Ishikawa (cell line): Measurements from ENCODE around the gene ATOX1.

Source experiments
- CEBPB ChIP-seq: IDR thresholded peaks from 2 replicates; pipeline ENCODE4 v1.6.1; 2012
- CREB1 ChIP-seq: IDR thresholded peaks from 2 replicates; pipeline ENCODE4 v1.6.1; 2012; ENCODE audit warnings: low read depth
- EGR1 ChIP-seq: IDR thresholded peaks from 2 replicates; pipeline ENCODE4 v1.6.1; 2012
- EP300 ChIP-seq: IDR thresholded peaks from 2 replicates; pipeline ENCODE4 v1.6.1; 2012; ENCODE audit warnings: borderline replicate concordance
- FOXM1 ChIP-seq: IDR thresholded peaks from 2 replicates; pipeline ENCODE4 v1.6.1; 2012; ENCODE audit warnings: low read depth, borderline replicate concordance
- NFIC ChIP-seq: IDR thresholded peaks from 2 replicates; pipeline ENCODE4 v1.6.1; 2012
- RAD21 ChIP-seq: IDR thresholded peaks from 2 replicates; pipeline ENCODE4 v1.6.1; 2012; ENCODE audit warnings: low read depth
- TAF1 ChIP-seq: IDR thresholded peaks from 2 replicates; pipeline ENCODE4 v1.6.1; 2012; ENCODE audit warnings: low read depth, mild to moderate bottlenecking
- TCF12 ChIP-seq: IDR thresholded peaks from 2 replicates; pipeline ENCODE4 v1.6.1; 2012; ENCODE audit warnings: low read depth
- TEAD4 ChIP-seq: IDR thresholded peaks from 2 replicates; pipeline ENCODE4 v1.6.1; 2012
- YY1 ChIP-seq: IDR thresholded peaks from 2 replicates; pipeline ENCODE4 v1.6.1; 2012; ENCODE audit warnings: low read depth
- ZBTB7A ChIP-seq: IDR thresholded peaks from 2 replicates; pipeline ENCODE4 v1.6.1; 2012; ENCODE audit warnings: low read depth
- TF ChIP-seq, protein P1 (sequence below): IDR thresholded peaks from 2 replicates; pipeline ENCODE4 v1.6.1; 2012
- TF ChIP-seq, protein P2 (sequence below): IDR thresholded peaks from 2 replicates; pipeline ENCODE4 v1.6.1; 2012; ENCODE audit warnings: low read depth, mild to moderate bottlenecking
- TF ChIP-seq, protein P3 (sequence below): IDR thresholded peaks from 2 replicates; pipeline ENCODE4 v1.6.1; 2012

The ATOX1 gene

DNA sequence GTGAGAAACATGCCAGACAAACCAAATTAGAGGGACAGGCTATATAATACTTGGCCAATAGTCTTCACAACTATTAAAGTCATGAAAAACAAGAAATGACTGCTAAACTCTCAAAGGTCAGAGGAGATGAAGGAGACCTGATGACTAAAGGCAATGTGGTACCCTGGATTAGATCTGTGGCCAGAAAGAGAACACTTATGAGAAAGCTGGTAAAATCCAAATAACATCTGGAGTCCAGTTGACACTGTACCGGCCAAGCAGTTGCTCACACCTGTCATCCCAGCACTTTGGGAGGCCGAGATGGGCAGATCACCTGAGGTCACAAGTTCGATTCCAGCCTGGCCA is 24.4 kb downstream of the ATOX1 start:
- TF ChIP-seq YY1 (no peak), TEAD4 (no peak), EP300 (no peak), NFIC (no peak)
- TF ChIP-seq, protein P1, sequence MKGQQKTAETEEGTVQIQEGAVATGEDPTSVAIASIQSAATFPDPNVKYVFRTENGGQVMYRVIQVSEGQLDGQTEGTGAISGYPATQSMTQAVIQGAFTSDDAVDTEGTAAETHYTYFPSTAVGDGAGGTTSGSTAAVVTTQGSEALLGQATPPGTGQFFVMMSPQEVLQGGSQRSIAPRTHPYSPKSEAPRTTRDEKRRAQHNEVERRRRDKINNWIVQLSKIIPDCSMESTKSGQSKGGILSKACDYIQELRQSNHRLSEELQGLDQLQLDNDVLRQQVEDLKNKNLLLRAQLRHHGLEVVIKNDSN, result no peak
- TF ChIP-seq, protein P2, sequence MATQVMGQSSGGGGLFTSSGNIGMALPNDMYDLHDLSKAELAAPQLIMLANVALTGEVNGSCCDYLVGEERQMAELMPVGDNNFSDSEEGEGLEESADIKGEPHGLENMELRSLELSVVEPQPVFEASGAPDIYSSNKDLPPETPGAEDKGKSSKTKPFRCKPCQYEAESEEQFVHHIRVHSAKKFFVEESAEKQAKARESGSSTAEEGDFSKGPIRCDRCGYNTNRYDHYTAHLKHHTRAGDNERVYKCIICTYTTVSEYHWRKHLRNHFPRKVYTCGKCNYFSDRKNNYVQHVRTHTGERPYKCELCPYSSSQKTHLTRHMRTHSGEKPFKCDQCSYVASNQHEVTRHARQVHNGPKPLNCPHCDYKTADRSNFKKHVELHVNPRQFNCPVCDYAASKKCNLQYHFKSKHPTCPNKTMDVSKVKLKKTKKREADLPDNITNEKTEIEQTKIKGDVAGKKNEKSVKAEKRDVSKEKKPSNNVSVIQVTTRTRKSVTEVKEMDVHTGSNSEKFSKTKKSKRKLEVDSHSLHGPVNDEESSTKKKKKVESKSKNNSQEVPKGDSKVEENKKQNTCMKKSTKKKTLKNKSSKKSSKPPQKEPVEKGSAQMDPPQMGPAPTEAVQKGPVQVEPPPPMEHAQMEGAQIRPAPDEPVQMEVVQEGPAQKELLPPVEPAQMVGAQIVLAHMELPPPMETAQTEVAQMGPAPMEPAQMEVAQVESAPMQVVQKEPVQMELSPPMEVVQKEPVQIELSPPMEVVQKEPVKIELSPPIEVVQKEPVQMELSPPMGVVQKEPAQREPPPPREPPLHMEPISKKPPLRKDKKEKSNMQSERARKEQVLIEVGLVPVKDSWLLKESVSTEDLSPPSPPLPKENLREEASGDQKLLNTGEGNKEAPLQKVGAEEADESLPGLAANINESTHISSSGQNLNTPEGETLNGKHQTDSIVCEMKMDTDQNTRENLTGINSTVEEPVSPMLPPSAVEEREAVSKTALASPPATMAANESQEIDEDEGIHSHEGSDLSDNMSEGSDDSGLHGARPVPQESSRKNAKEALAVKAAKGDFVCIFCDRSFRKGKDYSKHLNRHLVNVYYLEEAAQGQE, result no peak
- TF ChIP-seq, protein P3, sequence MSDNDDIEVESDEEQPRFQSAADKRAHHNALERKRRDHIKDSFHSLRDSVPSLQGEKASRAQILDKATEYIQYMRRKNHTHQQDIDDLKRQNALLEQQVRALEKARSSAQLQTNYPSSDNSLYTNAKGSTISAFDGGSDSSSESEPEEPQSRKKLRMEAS, result no peak

DNA sequence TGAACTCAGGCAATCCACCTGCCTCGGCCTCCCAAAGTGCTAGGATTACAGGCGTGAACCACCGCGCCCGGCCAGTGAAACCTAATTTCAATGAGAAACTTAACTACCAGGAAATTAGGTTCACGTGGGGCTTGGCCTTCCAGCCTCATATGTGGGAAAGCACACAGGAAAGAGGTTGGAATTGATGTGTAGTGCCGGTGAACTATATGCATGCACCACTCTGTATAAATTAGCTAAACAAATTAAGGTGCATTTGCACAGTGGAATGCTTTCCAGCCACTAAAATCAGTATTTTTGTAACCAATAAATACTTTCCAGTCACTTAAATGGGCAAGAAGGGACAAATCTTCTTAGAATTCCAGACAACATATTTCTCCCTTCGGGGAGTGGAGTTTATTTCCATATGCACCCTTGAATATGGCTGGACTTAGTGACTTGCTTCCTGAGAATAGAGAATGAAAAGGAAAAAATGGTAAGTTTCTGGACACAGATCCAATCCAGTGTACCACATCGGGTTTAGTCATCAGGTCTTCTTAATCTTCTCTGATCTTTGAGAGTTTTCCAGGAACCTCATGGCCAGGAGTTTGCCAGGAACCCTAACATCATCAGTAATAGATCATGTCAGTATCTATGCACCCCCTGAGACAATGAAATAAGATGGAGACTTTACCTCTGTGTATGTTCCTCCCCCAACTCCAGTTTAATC is 24.9 kb downstream of the ATOX1 start:
- TF ChIP-seq TCF12 (no peak), RAD21 (no peak), TEAD4 (no peak), NFIC (no peak), YY1 (no peak), CREB1 (no peak), FOXM1 (no peak), TAF1 (no peak), ZBTB7A (no peak), EGR1 (no peak), CEBPB (no peak)
- TF ChIP-seq, protein P2, result no peak
- TF ChIP-seq, protein P1, result no peak
- TF ChIP-seq, protein P3, result no peak

DNA sequence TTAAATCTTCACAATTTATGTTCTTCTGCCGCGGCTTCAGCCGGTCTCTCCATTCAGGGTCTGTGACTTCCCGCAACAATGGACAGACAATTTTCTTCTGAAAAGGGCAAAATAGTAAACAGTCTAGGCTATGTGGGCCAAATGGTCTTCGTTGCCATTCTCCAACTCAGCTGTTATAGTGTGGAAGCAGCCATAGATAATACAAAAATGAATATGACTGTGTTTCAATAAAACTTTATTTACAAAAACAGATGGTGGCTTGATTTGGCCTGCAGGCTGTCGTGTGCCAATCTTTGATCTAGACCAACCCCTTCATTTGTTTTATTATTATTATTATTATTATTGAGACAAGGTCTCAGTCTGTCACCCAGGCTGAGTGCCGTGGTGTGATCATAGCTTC is 28.1 kb downstream of the ATOX1 start:
- TF ChIP-seq EGR1, result no peak

DNA sequence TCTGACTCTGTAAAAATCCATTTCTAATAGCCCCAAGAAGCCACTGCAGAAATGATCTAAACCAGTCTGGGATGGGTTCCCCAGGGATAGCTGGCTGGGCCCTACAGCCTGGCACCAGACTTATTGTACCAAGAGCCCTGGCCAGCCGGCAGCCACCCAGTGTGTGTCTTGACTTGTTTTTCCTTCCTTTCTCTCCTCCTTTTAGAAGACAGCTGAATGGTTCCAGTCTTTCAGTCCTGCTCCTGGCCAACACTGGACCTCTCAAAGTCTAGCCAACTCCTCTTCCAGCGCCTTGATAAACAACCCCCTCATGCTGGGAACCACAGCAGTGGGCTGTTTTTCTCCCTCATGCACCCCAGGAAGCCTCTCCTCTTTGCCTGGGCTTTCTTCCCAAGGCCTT is 34.1 kb downstream of the ATOX1 start:
- TF ChIP-seq EGR1 (no peak), CEBPB (no peak), RAD21 (no peak), YY1 (no peak), NFIC (no peak), TEAD4 (no peak), ZBTB7A (no peak), TCF12 (no peak), EP300 (no peak), FOXM1 (no peak), CREB1 (no peak), TAF1 (no peak)
- TF ChIP-seq, protein P1, result no peak
- TF ChIP-seq, protein P3, result no peak
- TF ChIP-seq, protein P2, result no peak
